HG03521 (cell line): ENCODE measurements around the gene INSL6.
"Not testable (repeated sequence)": the region's sequence is repeated elsewhere in the genome, so short reads cannot be mapped to it uniquely, and the experiment has no call there.

Source experiments
- ATAC-seq: cut with Tn5 transposase; IDR thresholded peaks from one replicate; pipeline ENCODE4 v1.9.1; 2021; ENCODE audit warnings: mild to moderate bottlenecking, moderate library complexity; ENCODE audit not compliant: unreplicated experiment

The INSL6 gene

GRCh38 chr9:5185220-5185840 lies at the start of gene INSL6:
Gene INSL6, minus strand, starts transcription at chr9:5185639. Its CDS starts 37 bp downstream, at chr9:5185602.
- ATAC-seq: no peak

- ATAC-seq: no peak
These were observed 45.8 kb upstream of the INSL6 start, which contains the start of gene INSL4 for GRCh38 chr9:5231212-5231611. Gene INSL4, plus strand, starts transcription at chr9:5231419. Its CDS starts 105 bp downstream, at chr9:5231524.

GRCh38 chr9:5230554-5230953 lies 45.1 kb upstream of the INSL6 start:
- ATAC-seq: no peak

DNA sequence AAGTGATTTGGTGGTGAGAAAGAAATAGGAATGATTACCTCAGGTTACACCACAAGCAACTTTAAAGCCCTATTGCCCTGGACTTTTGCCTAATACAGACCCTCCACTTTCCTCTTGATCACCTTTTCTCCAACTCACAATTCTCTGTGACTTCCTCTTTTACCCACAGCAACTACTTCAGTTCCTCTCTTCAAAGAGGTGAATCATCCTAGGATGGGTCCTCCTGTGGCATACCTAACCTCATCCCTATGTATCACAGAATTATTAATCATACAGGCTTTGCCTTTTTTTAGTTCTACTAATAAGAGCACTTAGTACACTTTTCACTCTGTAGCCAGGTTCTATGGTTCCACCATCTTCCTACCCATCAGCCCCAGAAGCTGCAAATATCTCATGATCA lies 19.6 kb upstream of the INSL6 start:
- no peak for ATAC-seq

DNA sequence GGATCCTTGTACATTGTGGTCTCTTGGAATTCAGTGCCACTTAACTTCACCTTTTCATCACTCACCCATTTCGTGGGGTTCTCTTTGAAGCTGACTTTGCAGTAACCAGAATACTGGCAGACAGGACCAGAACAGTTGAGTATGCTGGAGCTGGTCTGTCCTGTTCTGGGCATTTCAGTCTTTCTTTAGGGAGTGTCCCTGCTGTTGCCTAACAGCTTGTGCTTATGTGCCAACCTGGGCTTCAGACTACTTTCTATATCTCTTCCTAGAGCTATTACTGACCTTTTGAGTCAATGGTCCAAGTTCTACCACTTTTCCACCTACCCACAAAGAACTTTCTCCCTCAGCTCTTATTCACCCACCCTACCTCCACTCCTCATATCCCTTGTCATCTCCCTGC lies 10.0 kb upstream of the INSL6 start:
- ATAC-seq: no peak

DNA sequence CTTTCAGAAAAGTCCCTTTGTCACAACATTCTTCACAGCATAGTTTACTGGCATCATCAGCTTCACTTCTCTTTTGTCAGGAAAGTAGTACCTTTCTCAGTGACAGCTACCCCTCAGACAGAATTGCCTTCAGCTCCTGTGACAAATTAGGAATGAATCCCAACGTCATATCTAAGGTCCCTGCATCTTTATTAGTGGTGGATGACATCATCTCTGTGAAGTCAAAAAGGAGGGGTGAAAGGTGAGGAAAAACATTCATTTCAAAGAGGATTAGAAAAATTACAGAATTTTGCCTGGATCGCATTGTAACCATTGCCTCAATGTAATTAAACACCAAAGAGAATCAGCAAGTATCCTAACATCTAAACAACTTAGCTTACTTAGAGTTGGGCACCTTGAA lies 7.9 kb upstream of the INSL6 start:
- no peak for ATAC-seq

DNA sequence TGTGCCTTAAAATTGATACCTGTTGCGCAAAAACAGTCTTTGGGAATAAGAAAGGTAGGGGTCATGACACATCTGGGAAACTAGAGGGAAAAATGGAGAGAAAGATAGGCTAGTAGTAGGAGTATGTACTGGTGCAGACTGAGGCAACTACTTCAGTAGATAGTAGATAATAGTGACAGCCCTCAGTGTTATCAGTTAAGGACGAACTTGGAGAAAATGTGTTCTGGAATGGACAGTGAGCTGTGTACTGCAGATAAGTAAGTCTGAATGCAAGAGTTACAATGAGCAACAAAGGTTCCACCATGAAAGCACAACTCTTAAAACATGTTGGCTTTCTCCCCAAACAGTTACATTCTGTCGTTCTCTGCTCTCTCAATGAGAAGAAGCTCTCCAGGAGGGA lies 6.5 kb upstream of the INSL6 start:
- no peak for ATAC-seq

- ATAC-seq: no peak
These were observed 2.9 kb upstream of the INSL6 start for GRCh38 chr9:5188060-5188984.

- no peak for ATAC-seq
These were observed 1.2 kb upstream of the INSL6 start for GRCh38 chr9:5186416-5187169.

DNA sequence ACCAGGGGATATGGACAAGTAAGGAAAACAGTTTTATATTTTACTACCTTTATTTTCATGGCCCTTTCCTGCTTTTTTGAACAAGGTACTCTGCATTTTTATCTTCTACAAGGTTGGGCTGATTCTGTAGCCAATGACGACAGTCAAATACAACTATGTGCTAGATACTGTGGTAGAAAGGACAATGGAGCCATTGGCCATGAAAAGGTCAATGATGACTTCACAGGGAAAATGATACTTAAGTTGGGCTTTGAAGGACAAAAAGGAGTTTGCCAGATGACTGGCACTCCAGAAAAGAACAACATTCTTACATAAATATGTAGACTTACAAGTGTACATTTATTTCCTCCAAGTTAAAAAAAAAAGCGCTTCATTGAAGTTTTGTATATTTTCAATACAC lies 663 bp downstream of the INSL6 start:
- no peak for ATAC-seq

GRCh38 chr9:5180631-5181030 lies 4.8 kb downstream of the INSL6 start:
- ATAC-seq: not testable (repeated sequence)

GRCh38 chr9:5178126-5178805 lies 7.2 kb downstream of the INSL6 start:
- ATAC-seq: no peak

DNA sequence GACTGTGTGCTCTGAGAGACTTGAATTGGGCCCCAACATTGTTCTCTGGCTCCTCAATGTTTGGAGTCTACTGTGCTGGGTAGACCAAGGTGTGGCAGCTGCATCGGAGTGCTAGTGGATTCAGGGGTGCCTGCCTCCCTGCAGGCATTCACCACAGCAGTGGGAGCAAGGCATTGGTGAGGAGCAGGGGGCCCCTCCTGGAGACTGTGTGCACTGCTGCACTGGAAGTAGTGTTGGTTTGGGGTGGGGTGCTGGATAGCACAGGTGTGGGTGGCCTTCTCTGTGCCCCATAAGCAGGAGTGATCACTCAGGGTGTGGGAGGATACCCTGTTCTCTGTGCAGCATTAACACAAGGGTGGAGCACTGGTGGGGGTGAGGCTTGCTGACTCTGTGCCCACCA lies 39.2 kb downstream of the INSL6 start:
- no peak for ATAC-seq

DNA sequence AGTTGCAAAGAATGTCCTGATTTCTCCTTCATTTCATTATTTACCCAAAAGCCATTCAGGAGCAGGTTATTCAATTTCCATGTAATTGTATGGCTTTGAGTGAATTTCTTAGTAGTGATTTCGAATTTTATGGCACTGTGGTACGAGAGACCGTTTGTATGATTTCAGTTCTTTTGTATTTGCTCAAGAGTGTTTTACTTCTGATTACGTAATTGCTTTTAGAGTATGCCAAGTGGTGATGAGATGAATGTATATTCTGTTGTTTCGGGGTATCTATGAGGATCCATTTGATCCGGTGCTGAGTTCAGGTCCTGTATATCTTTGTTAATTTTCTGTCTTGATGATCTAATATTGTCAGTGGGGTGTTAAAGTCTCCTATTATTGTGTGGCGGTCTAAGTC lies 41.2 kb downstream of the INSL6 start:
- no peak for ATAC-seq

DNA sequence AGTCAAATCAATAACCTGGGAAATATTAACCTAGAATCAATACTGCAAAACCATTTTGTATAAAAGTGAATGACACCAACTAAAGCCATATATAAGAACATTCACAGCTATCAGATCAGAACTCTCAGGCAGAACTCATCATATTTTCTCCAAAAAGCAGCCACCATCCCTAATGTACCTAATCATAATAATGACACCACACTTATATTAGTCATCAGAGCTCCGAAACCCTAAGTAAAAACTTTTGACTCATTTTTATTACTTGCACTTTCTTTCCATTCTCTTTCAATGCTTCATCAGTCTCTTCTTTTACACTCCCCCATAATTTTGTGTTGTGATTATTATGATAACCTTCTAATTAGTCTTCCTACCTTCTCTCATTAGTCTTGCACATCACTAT lies 45.3 kb downstream of the INSL6 start:
- ATAC-seq: no peak

- no peak for ATAC-seq
These were observed 62.9 kb downstream of the INSL6 start for GRCh38 chr9:5122516-5122915.

GRCh38 chr9:5122116-5122515 lies 63.3 kb downstream of the INSL6 start:
- no peak for ATAC-seq

DNA sequence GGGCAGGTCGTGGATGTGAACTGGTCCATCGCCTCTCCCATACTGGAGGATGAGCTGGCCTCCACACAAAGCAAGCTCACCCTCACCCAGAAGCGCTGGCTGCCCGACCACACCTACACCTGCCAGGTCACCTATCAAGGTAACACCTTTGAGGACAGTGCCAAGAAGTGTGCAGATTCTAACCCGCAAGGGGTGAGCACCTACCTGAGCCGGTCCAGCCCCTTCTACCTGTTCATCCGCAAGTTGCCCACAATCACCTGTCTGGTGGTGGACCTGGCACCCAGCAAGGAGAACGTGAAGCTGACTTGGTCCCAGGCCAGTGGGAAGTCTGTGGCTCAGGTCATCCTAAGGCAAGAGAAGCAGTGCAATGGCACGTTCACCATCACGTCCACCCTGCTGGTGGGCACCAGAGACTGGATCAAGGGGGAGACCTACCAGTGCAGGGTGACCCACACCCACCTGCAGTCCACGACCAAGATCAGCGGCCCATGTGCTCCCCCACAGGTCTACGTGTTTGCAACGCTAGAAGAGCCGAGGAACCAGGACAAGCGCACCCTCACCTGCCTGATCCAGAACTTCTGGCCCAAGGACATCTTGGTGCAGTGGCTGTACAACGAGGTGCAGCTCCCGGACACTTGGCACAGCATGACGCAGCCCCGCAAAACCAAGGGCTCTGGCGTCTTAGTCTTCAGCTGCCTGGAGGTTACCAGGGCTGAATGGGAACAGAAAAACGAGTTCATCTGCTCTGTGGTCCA lies 71.3 kb downstream of the INSL6 start:
- ATAC-seq: no peak
